T-helper 17 cell (primary cell): ENCODE data around the gene CRIM1. TPM values are rescaled to one million over a fixed set of nuclear protein-coding genes. Genes with fewer than 3 reads are reported as not detected.

ENCODE experiments used
- ATAC-seq: fragments of 150-1000 bp; cut with Tn5 transposase; 2 replicates; pipeline ENCODE4 v1.10.0; 2021; ENCODE audit warnings: mild to moderate bottlenecking, moderate library complexity
- DNase-seq, 3 donors: peaks; one replicate each; pipeline versions ENCODE4 v3.0.0 to v3.0.0-alpha.2; 2020 to 2021
- H3K9me3 ChIP-seq: one replicate; pipeline ENCODE4 v1.7.0; 2013; ENCODE audit warnings: low read length, mild to moderate bottlenecking; ENCODE audit not compliant: control insufficient read depth, poor library complexity, severe bottlenecking
- H3K27ac Mint-ChIP-seq: one replicate; pipeline ENCODE4 v1.8.0; 2022; ENCODE audit warnings: mild to moderate bottlenecking, moderate library complexity, mixed read lengths
- H3K27me3 Mint-ChIP-seq: one replicate; pipeline ENCODE4 v1.8.0; 2022; ENCODE audit warnings: mixed read lengths
- H3K36me3 Mint-ChIP-seq: one replicate; pipeline ENCODE4 v1.8.0; 2022; ENCODE audit warnings: low read depth, mixed read lengths
- H3K4me1 Mint-ChIP-seq: one replicate; pipeline ENCODE4 v1.8.0; 2022; ENCODE audit warnings: mild to moderate bottlenecking, mixed read lengths
- H3K4me3 Mint-ChIP-seq: one replicate; pipeline ENCODE4 v1.8.0; 2022; ENCODE audit warnings: mild to moderate bottlenecking, moderate library complexity, mixed read lengths
- total RNA-seq, 4 donors: library from RNA in 2 of 4; stranded (reverse) in 2 of 4; gene quantifications; one replicate each; pipeline ENCODE4 v1.2.3 and lab custom pipeline; 2022 to 2026

The CRIM1 gene
- total RNA-seq, 2 donors from 2014 or later: 2.2 to 2.3 TPM

DNA sequence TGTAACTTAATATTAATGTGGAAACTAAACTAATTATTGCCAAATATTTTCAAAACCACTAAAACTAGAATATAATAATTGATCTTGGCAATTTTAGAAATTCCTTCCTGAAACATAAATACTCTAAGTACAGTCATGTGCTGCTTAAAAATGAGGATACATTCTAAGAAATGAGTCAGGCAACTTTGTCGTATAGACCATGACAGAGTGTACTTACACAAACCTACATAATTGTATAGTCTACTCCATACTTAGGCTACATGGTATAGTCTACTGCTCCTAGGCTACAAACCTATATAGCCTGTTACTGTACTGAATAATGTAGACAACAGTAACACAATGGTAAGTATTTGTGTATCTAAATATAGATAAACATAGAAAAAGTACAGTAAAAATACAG lies 214.8 kb downstream of the CRIM1 start:
- DNase-seq: no peak
- ATAC-seq: no peak
- H3K36me3 Mint-ChIP-seq: peaks cover 6% of the 10 kb centered on the region
- H3K27ac Mint-ChIP-seq: no peak overlapping the region
- H3K27me3 Mint-ChIP-seq: no peaks in the 10 kb centered on the region
- peaks cover 8% of the 10 kb centered on the region for H3K4me1 Mint-ChIP-seq
- H3K9me3 ChIP-seq: no peaks in the 10 kb centered on the region
- H3K4me3 Mint-ChIP-seq: no peak overlapping the region

DNA sequence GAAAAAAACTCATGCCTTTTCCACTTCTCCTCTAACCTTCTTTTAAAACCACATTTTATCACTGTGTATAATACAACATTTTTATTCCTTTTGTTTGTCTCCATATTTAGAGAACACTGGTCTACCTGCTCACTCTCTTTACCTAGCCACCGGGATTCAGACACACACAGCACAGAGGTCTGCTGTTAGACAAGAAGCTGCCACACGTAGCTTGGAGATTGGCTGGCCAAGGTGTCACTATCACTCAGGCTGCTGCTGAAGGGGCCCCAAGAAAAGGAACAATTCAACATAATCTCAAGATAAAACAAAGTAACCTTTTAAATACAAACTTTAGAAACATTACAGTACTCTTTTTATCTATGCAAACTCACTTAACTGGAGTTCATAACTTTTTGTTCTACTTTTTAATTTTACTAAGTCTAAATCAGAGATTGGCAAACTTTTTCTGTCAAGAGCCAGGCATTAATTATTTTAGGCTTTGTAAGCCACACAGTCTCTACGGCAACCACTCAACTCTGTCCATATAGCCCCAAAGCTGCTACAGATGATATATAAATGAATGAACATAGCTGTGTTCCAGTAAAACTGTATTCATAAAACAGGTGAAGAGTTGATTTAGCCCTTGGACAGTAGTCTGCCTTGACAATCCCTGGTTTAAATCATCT lies 216.6 kb downstream of the CRIM1 start:
- Mint-ChIP-seq H3K27ac (no peak overlapping the region), H3K4me1 (peaks cover 5% of the 10 kb centered on the region), H3K4me3 (no peak overlapping the region), H3K36me3 (peaks cover 2% of the 10 kb centered on the region), H3K27me3 (no peaks in the 10 kb centered on the region)
- no peak for ATAC-seq
- no peak for DNase-seq
- H3K9me3 ChIP-seq: no peaks in the 10 kb centered on the region

GRCh38 chr2:36572719-36573059 lies 217.1 kb downstream of the CRIM1 start:
- DNase-seq (no peak), ATAC-seq (no peak)
- no peak overlapping the region for H3K4me3 Mint-ChIP-seq
- H3K36me3 Mint-ChIP-seq: peaks cover 2% of the 10 kb centered on the region
- H3K9me3 ChIP-seq: no peaks in the 10 kb centered on the region
- H3K4me1 Mint-ChIP-seq: peaks cover 4% of the 10 kb centered on the region
- H3K27me3 Mint-ChIP-seq: no peaks in the 10 kb centered on the region
- no peak overlapping the region for H3K27ac Mint-ChIP-seq

DNA sequence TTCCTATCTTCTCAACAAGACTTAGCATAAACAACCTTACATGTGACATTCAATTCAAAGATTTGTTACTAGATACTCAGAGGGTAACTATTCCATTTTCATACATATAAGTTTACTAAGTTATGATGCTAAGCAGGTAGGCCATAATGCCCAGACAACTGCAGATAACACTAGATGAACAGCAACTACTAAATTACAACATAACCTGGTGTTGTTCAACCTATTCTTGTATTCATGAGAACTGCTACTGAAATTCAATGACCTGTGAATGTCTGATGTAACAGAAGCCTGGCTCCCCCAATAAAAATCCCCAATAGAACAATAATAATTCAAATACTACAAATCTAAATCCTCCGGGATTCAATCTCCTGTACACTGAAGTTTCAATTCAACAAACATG lies 217.6 kb downstream of the CRIM1 start:
- H3K9me3 ChIP-seq: no peaks in the 10 kb centered on the region
- DNase-seq (no peak), ATAC-seq (no peak)
- peaks cover 4% of the 10 kb centered on the region for H3K4me1 Mint-ChIP-seq
- no peak overlapping the region for H3K27ac Mint-ChIP-seq
- H3K27me3 Mint-ChIP-seq: no peaks in the 10 kb centered on the region
- H3K36me3 Mint-ChIP-seq: peaks cover 3% of the 10 kb centered on the region
- H3K4me3 Mint-ChIP-seq: no peak overlapping the region

GRCh38 chr2:36574560-36574959 lies 219.0 kb downstream of the CRIM1 start:
- ATAC-seq: no peak
- no peaks in the 10 kb centered on the region for H3K9me3 ChIP-seq
- no peak overlapping the region for H3K4me3 Mint-ChIP-seq
- peaks cover 9% of the 10 kb centered on the region for H3K4me1 Mint-ChIP-seq
- no peak overlapping the region for H3K27ac Mint-ChIP-seq
- H3K36me3 Mint-ChIP-seq: peaks cover 12% of the 10 kb centered on the region
- DNase-seq: no peak
- H3K27me3 Mint-ChIP-seq: no peaks in the 10 kb centered on the region

DNA sequence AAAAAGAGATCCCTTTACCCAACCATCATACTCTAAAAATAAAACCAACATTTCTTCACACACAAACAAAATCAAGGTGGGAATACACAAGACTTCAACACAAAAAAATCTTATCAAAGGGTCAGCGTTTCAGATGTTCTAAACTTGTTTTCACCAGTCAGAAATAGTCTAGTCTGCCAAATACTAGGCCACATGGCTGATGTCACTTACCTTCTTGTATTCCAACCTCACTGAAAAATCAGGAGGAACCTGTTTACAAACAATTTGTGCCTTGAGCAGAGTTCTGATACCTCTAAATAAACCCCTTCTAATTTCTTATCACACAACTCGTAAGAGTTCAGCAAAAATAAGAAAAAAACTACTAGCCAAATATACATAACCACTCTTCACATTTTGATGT lies 222.3 kb downstream of the CRIM1 start:
- Mint-ChIP-seq H3K4me3 (no peak overlapping the region), H3K27me3 (no peaks in the 10 kb centered on the region), H3K27ac (peak overlapping the region; percentile 53), H3K4me1 (peaks cover 9% of the 10 kb centered on the region), H3K36me3 (peaks cover 12% of the 10 kb centered on the region)
- H3K9me3 ChIP-seq: no peaks in the 10 kb centered on the region
- ATAC-seq (no peak), DNase-seq (no peak)

GRCh38 chr2:36578343-36579296 lies 223.0 kb downstream of the CRIM1 start:
- H3K36me3 Mint-ChIP-seq: peaks cover 12% of the 10 kb centered on the region
- no peaks in the 10 kb centered on the region for H3K9me3 ChIP-seq
- peaks cover 14% of the 10 kb centered on the region for H3K4me1 Mint-ChIP-seq
- no peak for ATAC-seq
- no peaks in the 10 kb centered on the region for H3K27me3 Mint-ChIP-seq
- DNase-seq: no peak
- H3K27ac Mint-ChIP-seq: peak overlapping the region; percentile 53
- no peak overlapping the region for H3K4me3 Mint-ChIP-seq

DNA sequence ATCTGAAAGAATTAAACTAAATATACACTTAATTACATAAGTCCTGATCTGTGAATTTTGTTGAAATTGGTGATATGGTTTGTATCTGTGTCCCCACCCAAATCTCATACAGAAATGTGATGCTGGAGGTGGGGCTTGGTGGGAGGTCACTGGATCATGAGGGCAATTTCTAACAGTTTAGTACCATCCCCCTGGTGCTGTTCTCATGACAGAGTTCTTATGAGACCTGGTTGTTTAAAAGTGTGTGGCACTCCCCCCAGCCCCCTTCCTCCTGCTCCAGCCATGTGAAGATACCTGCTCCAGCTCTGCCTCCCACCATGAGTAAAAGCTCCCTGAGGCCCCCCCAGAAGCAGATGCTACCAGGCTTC lies 223.7 kb downstream of the CRIM1 start:
- H3K27me3 Mint-ChIP-seq: no peaks in the 10 kb centered on the region
- no peak overlapping the region for H3K4me3 Mint-ChIP-seq
- H3K4me1 Mint-ChIP-seq: peaks cover 15% of the 10 kb centered on the region
- no peaks in the 10 kb centered on the region for H3K9me3 ChIP-seq
- H3K27ac Mint-ChIP-seq: no peak overlapping the region
- peaks cover 12% of the 10 kb centered on the region for H3K36me3 Mint-ChIP-seq
- ATAC-seq: no peak
- no peak for DNase-seq

DNA sequence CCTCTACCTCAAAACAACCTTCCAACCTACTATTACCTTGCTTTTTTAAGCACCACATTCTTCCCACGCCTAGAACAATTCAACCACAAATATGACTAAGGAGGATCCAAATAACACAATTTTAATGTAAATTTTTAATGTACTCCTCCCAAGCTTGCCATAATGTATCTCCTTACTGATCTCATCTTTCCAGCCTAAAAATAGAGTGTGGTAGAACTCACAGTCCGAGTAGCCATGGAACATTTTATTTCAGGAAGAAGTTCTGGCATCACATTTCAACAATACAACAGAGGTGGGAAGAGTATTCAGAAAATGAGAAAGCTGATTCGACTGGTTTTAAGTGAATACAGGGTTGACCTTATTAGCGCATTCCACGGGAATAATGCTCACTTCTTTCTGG lies 227.0 kb downstream of the CRIM1 start:
- DNase-seq (no peak), ATAC-seq (no peak)
- peaks cover 15% of the 10 kb centered on the region for H3K4me1 Mint-ChIP-seq
- no peaks in the 10 kb centered on the region for H3K9me3 ChIP-seq
- H3K36me3 Mint-ChIP-seq: peaks cover 14% of the 10 kb centered on the region
- no peak overlapping the region for H3K27ac Mint-ChIP-seq
- H3K4me3 Mint-ChIP-seq: no peak overlapping the region
- H3K27me3 Mint-ChIP-seq: no peaks in the 10 kb centered on the region

DNA sequence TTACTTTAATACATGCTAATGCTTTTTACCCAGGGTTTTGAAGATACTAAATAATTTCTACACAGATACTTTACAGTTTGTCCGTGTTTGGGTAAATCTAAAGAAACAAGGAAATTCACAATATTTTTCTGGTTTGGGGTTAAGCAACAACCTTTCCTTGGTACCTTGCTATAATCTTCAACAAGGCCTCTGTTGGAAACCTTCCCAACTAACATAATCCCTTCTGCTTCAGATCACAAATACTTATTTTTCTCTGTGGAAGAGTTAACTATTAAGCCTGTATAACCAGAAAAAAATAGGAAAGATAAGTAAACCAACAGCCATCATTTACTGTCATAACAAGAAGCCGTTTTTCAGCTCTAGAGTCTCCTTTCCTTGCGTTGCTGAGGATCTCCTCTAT lies 227.4 kb downstream of the CRIM1 start:
- no peak for DNase-seq
- Mint-ChIP-seq H3K4me3 (no peak overlapping the region), H3K27me3 (no peaks in the 10 kb centered on the region), H3K4me1 (peaks cover 15% of the 10 kb centered on the region), H3K36me3 (peaks cover 14% of the 10 kb centered on the region), H3K27ac (no peak overlapping the region)
- no peaks in the 10 kb centered on the region for H3K9me3 ChIP-seq
- ATAC-seq: no peak

DNA sequence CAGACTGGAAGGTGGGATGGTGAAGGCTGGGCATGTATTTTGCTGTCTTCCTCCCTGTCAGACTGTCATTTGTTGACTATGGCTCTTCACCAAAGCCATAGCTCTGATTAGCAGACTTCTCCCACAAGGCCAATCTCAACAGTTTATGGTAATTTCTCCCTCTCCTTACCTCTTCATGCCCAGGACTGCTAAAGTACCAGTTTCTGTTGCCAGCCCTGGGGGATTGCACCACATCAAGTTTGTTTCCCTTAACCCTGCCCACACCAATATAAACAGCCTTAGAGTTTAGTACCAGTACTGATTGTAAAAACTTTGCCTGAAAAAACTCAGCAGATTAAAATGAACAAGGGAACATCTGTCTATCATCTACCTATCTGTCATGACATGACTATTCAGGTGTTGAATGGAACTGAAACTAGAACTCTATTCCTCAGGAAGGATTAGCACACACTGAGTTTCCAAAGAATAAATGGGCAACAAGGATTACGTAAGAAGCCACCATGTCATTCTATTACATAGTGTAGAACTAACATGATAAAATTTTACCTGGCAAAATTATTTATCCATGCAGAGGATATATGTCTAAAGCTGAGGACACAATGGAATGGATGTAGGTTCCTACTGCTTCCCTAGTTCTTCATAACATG lies 228.7 kb downstream of the CRIM1 start:
- H3K4me1 Mint-ChIP-seq: peaks cover 12% of the 10 kb centered on the region
- ATAC-seq (no peak), DNase-seq (no peak)
- H3K27ac Mint-ChIP-seq: no peak overlapping the region
- H3K9me3 ChIP-seq: no peaks in the 10 kb centered on the region
- no peaks in the 10 kb centered on the region for H3K27me3 Mint-ChIP-seq
- H3K4me3 Mint-ChIP-seq: no peak overlapping the region
- peaks cover 5% of the 10 kb centered on the region for H3K36me3 Mint-ChIP-seq

- peaks cover 9% of the 10 kb centered on the region for H3K36me3 Mint-ChIP-seq
Measured at GRCh38 chr2:36586672-36587071, 231.1 kb downstream of the CRIM1 start.

DNA sequence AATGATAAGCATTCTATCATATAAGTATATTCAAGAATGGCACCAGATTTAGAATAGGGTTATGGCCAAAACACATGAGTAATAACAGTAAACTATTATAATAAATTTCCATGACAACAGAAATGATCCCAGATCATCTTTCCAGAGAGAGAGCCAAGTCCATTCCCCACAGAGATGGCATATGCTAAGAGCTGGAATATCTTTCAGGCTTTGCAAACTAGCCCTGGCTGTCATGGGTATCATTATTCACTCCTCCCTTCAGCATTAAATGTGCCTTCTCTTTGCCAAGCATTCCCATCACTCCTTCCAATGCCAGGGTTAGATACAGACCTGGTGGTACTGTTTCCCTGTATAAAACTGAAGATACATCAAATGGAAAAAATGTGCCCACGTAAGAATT lies 231.5 kb downstream of the CRIM1 start:
- Mint-ChIP-seq H3K36me3 (peaks cover 9% of the 10 kb centered on the region), H3K4me1 (peaks cover 22% of the 10 kb centered on the region), H3K4me3 (no peak overlapping the region), H3K27ac (no peak overlapping the region), H3K27me3 (no peaks in the 10 kb centered on the region)
- DNase-seq: no peak
- no peak for ATAC-seq
- H3K9me3 ChIP-seq: no peaks in the 10 kb centered on the region

More at GRCh38 chr2:36586672-36587071, 231.1 kb downstream of the CRIM1 start:
- no peaks in the 10 kb centered on the region for H3K9me3 ChIP-seq
- ATAC-seq (no peak), DNase-seq (no peak)
- Mint-ChIP-seq H3K4me3 (no peak overlapping the region), H3K27ac (no peak overlapping the region), H3K4me1 (peaks cover 20% of the 10 kb centered on the region), H3K27me3 (no peaks in the 10 kb centered on the region)
